HepG2 (cell line): ENCODE measurements around the gene STMN1. TPM values are rescaled to one million over a fixed set of nuclear protein-coding genes. Genes with fewer than 3 reads are reported as not detected.
A peak's percentile ranks its signal among the peaks of the same experiment; 100 is the strongest.

ENCODE experiments used
- CENPX ChIP-seq: sonication (generic); formaldehyde crosslinking; IDR thresholded peaks from 2 replicates; pipeline ENCODE4 v1.9.0; 2021; ENCODE audit warnings: mild to moderate bottlenecking, missing genetic modification reagents, moderate library complexity
- HDAC2 ChIP-seq: sonication (generic); formaldehyde crosslinking; IDR thresholded peaks from 2 replicates; pipeline ENCODE4 v1.4.0; 2020; ENCODE audit warnings: missing genetic modification reagents
- JUND ChIP-seq: sonication (generic); formaldehyde crosslinking; IDR thresholded peaks from 2 replicates; pipeline ENCODE4 v1.8.0; 2022; ENCODE audit warnings: mild to moderate bottlenecking, missing genetic modification reagents
- MEIS2 ChIP-seq: sonication (generic); formaldehyde crosslinking; IDR thresholded peaks from 2 replicates; pipeline ENCODE4 v1.9.0; 2021; ENCODE audit warnings: mild to moderate bottlenecking, missing genetic modification reagents
- MYNN ChIP-seq: sonication (generic); formaldehyde crosslinking; IDR thresholded peaks from 2 replicates; pipeline ENCODE4 v1.4.0; 2020; ENCODE audit warnings: mild to moderate bottlenecking, low read depth, missing genetic modification reagents
- MZF1 ChIP-seq: sonication (generic); formaldehyde crosslinking; IDR thresholded peaks from 2 replicates; pipeline ENCODE4 v1.8.1; 2023; ENCODE audit warnings: mild to moderate bottlenecking, missing genetic modification reagents, borderline replicate concordance
- NFRKB ChIP-seq: fragments of 450-650 bp; IDR thresholded peaks from 2 replicates; pipeline ENCODE4 v1.6.1; 2017
- PAX8 ChIP-seq: sonication (generic); formaldehyde crosslinking; IDR thresholded peaks from 2 replicates; pipeline ENCODE4 v1.8.0; 2022; ENCODE audit warnings: mild to moderate bottlenecking, missing genetic modification reagents, borderline replicate concordance
- PCBP1 ChIP-seq: fragments of 200-400 bp; formaldehyde crosslinking; IDR thresholded peaks from 2 replicates; pipeline ENCODE4 v1.6.1; 2017; ENCODE audit warnings: mild to moderate bottlenecking, low read depth, low read length, borderline replicate concordance
- ZNF251 ChIP-seq: sonication (generic); formaldehyde crosslinking; IDR thresholded peaks from 2 replicates; pipeline ENCODE4 v1.9.0; 2021; ENCODE audit warnings: mild to moderate bottlenecking, missing genetic modification reagents
- ZNF350 ChIP-seq: sonication (generic); formaldehyde crosslinking; IDR thresholded peaks from 2 replicates; pipeline ENCODE4 v1.4.0; 2020; ENCODE audit warnings: mild to moderate bottlenecking, low read depth, missing genetic modification reagents, borderline replicate concordance
- ZNF354B ChIP-seq: sonication (generic); formaldehyde crosslinking; IDR thresholded peaks from 2 replicates; pipeline ENCODE4 v1.8.0; 2022; ENCODE audit warnings: mild to moderate bottlenecking, missing genetic modification reagents
- ZNF619 ChIP-seq: sonication (generic); formaldehyde crosslinking; IDR thresholded peaks from 2 replicates; pipeline ENCODE4 v1.4.0; 2020; ENCODE audit warnings: mild to moderate bottlenecking, missing genetic modification reagents
- polyA plus RNA-seq, 8 experiments: library from polyadenylated mRNA; depleted of rRNA in 3 of 8; stranded (reverse) in 7 of 8; unstranded in 1 of 8; fragments of >200 nt; fragmentation: Illumina TruSeq in 4 of 8; extraction: Trizol in 4 of 8; gene quantifications; 2 replicates each; pipeline versions ENCODE4 v1.2.1 to v1.2.3, GENCODE V29; 2011 to 2016; ENCODE audit warnings: low read depth in 4 of 8, missing spikeins in 1 of 8, mixed read lengths in 1 of 8; ENCODE audit not compliant: insufficient read depth in 1 of 8
- total RNA-seq, 5 experiments: library from RNA; depleted of rRNA; stranded (reverse); fragments of >200 nt; fragmentation: Illumina TruSeq; extraction: Trizol; gene quantifications; 2 replicates each; pipeline ENCODE4 v1.2.3, GENCODE V29; 2016; ENCODE audit warnings: low read depth in 1 of 5
- TF ChIP-seq, protein P1 (sequence below): sonication (generic); formaldehyde crosslinking; IDR thresholded peaks from 2 replicates; pipeline ENCODE4 v1.5.0; 2020; ENCODE audit warnings: missing genetic modification reagents
- TF ChIP-seq, protein P2 (sequence below): IDR thresholded peaks from 2 replicates; pipeline ENCODE4 v1.6.1; 2016; ENCODE audit warnings: low read depth, control low read depth
- TF ChIP-seq, protein P3 (sequence below): IDR thresholded peaks from 2 replicates; pipeline ENCODE4 v1.6.1; 2016; ENCODE audit warnings: mild to moderate bottlenecking, missing biosample characterization, missing genetic modification reagents
- TF ChIP-seq, protein P4 (sequence below): IDR thresholded peaks from 2 replicates; pipeline ENCODE4 v1.6.1; 2018; ENCODE audit warnings: missing genetic modification reagents, mild to moderate bottlenecking, missing compliant biosample characterization
- TF ChIP-seq, protein P5 (sequence below): sonication (generic); formaldehyde crosslinking; IDR thresholded peaks from 2 replicates; pipeline ENCODE4 v1.5.0; 2020; ENCODE audit warnings: mild to moderate bottlenecking, missing genetic modification reagents, borderline replicate concordance
- TF ChIP-seq, protein P6 (sequence below): sonication (generic); formaldehyde crosslinking; IDR thresholded peaks from 2 replicates; pipeline ENCODE4 v1.8.1; 2023; ENCODE audit warnings: mild to moderate bottlenecking, moderate library complexity, missing genetic modification reagents
- TF ChIP-seq, protein P7 (sequence below): sonication (generic); formaldehyde crosslinking; IDR thresholded peaks from 2 replicates; pipeline ENCODE4 v1.9.0; 2021; ENCODE audit warnings: missing genetic modification reagents, mild to moderate bottlenecking, borderline replicate concordance

Gene STMN1
- total and polyA plus RNA-seq, 2 of the 13 experiments (the other 11 are each of a cell fraction or from before 2014, with no cell fraction given), result 45.9 to 409 TPM

DNA sequence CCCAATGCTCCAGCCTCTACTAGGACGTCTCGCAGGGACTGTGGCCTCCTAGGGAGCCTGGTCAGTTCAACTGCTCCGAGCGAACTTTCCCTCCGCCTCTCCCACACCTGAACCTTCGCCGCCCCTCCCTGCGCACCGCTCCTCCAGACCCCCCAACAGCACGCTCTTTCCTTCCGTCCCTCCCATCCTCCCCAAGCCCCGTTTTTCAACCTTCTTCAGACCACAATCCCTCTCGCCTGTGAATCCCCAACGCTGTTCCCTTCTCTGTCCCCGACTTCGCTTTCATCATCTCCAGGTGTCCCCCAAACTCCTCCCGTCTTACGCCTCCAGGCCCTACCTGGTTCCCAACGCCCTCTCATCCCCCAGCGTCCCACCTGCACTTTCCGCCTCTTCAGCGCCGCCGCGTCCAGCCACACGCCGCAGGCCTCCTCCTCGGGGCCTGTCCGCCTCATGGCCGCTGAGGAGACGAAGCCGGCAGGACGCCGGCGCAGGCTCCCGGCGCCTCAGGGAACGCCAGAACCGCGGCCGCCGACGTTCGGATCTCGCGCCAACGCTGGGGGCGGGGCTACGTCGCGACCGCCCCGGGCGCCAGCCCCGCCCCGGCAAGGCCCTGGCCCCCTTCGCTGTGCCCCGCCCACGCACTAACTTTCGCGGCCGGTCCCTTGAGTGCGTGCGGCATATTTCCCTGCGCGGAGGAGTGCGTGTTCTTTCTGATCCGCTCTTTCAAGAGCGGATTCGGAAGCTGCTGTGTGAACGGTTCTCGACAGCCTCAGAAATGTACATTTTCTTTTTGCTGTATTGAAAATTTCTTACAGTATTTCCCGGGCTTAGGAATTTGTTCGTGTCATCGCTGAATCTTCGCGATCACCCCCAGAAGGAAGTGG is 47.1 kb downstream of the STMN1 start, which contains the start of gene AUNIP (continued):
- TF ChIP-seq ZNF350 (no peak), PCBP1 (no peak), ZNF354B (peak; percentile 78; the same call in 1 of the 2 replicates), ZNF619 (CRISPR knock-in tag) (no peak), PAX8 (CRISPR knock-in tag) (no peak), NFRKB (no peak), ZNF251 (CRISPR knock-in tag) (no peak), HDAC2 (CRISPR knock-in tag) (no peak; the same call in 1 of the 2 replicates), MEIS2 (no peak), CENPX (CRISPR knock-in tag) (no peak), MZF1 (CRISPR knock-in tag) (no peak; the same call in 1 of the 2 replicates), MYNN (no peak), JUND (CRISPR knock-in tag) (no peak)
- TF ChIP-seq, protein P1, sequence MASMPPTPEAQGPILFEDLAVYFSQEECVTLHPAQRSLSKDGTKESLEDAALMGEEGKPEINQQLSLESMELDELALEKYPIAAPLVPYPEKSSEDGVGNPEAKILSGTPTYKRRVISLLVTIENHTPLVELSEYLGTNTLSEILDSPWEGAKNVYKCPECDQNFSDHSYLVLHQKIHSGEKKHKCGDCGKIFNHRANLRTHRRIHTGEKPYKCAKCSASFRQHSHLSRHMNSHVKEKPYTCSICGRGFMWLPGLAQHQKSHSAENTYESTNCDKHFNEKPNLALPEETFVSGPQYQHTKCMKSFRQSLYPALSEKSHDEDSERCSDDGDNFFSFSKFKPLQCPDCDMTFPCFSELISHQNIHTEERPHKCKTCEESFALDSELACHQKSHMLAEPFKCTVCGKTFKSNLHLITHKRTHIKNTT, result no peak
- TF ChIP-seq, protein P2, sequence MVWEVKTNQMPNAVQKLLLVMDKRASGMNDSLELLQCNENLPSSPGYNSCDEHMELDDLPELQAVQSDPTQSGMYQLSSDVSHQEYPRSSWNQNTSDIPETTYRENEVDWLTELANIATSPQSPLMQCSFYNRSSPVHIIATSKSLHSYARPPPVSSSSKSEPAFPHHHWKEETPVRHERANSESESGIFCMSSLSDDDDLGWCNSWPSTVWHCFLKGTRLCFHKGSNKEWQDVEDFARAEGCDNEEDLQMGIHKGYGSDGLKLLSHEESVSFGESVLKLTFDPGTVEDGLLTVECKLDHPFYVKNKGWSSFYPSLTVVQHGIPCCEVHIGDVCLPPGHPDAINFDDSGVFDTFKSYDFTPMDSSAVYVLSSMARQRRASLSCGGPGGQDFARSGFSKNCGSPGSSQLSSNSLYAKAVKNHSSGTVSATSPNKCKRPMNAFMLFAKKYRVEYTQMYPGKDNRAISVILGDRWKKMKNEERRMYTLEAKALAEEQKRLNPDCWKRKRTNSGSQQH (CRISPR knock-in tag), result peak; percentile 98
- TF ChIP-seq, protein P3, sequence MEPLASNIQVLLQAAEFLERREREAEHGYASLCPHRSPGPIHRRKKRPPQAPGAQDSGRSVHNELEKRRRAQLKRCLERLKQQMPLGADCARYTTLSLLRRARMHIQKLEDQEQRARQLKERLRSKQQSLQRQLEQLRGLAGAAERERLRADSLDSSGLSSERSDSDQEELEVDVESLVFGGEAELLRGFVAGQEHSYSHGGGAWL, result peak; percentile 49
- TF ChIP-seq, protein P4, sequence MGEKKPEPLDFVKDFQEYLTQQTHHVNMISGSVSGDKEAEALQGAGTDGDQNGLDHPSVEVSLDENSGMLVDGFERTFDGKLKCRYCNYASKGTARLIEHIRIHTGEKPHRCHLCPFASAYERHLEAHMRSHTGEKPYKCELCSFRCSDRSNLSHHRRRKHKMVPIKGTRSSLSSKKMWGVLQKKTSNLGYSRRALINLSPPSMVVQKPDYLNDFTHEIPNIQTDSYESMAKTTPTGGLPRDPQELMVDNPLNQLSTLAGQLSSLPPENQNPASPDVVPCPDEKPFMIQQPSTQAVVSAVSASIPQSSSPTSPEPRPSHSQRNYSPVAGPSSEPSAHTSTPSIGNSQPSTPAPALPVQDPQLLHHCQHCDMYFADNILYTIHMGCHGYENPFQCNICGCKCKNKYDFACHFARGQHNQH (CRISPR knock-in tag), result peak; percentile 81
- TF ChIP-seq, protein P5, sequence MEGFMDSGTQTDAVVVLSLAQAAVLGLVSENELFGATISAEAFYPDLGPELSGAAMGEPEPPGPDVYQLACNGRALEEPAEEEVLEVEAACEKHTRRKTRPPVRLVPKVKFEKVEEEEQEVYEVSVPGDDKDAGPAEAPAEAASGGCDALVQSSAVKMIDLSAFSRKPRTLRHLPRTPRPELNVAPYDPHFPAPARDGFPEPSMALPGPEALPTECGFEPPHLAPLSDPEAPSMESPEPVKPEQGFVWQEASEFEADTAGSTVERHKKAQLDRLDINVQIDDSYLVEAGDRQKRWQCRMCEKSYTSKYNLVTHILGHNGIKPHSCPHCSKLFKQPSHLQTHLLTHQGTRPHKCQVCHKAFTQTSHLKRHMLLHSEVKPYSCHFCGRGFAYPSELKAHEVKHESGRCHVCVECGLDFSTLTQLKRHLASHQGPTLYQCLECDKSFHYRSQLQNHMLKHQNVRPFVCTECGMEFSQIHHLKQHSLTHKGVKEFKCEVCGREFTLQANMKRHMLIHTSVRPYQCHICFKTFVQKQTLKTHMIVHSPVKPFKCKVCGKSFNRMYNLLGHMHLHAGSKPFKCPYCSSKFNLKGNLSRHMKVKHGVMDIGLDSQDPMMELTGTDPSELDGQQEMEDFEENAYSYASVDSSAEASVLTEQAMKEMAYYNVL (CRISPR knock-in tag), result no peak; the same call in 1 of the 2 replicates
- TF ChIP-seq, protein P6, sequence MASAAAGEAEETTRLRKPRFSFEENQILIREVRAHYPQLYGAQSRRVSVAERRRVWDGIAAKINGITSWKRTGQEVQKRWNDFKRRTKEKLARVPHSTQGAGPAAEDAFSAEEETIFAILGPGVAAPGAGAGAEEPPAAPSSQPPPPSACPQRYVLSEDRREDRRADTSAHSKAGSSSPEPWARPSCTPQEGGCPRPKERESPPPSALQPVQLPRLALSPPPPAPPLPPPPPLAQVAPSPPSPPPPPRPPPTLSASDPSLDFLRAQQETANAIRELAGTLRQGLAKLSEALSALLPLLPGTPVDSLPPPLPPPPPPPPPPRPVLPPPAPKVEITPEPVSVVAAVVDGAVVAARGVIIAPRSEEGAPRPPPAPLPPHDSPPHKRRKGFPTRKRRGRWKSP, result 0 out of 2 replicates have a peak, but pooled peaks have one; percentile 41
- TF ChIP-seq, protein P7, sequence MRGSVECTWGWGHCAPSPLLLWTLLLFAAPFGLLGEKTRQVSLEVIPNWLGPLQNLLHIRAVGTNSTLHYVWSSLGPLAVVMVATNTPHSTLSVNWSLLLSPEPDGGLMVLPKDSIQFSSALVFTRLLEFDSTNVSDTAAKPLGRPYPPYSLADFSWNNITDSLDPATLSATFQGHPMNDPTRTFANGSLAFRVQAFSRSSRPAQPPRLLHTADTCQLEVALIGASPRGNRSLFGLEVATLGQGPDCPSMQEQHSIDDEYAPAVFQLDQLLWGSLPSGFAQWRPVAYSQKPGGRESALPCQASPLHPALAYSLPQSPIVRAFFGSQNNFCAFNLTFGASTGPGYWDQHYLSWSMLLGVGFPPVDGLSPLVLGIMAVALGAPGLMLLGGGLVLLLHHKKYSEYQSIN (CRISPR knock-in tag), result no peak; the same call in 1 of the 2 replicates
